Medulla oblongata (tissue), 1 donor: Measurements from ENCODE around the gene CRIP2.

Experiments
- DNase-seq: peaks from one replicate; pipeline ENCODE4 v3.0.0-alpha.2; 2015; ENCODE audit errors: extremely low spot score

The CRIP2 gene

DNA sequence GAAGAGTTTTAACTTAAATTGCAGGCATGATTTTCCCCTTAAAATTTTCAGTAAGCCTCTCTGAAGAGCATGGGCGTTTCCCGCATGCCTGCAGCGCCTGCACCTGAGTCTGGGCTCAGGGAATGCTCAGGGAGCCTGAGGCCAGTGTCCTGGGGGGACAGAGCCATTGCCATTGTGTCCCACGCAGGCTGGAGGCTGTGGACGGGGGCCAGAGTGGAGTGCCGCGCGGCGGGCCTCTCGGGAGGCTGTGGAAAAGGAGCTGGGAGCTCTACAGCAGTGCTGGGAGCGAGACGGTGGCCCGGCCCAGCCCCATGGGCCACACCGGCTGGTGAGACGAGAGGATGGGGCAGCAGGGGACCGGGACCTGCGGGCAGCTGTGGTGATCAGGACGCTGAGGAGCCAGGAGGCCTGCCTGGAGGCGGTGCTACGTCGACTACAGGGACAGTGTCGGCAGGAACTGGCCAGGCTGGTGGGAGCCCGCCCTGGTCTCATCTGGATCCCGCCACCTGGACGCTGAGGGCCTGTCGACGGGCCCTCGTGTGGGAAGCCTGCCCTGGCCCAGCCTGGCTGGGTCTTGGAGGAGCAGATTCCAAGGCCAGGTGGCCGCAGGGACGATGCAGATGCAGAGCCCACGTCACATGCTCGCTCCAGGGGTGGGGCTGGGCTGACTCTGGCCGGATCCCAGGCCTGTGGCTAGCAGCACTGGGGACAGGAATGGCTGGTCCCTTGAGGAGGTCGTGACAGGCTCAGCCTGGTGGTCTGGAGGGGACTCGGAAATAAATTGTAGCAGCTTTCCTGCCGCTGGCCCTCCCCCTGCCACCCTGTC lies 24.0 kb downstream of the CRIP2 start:
- DNase-seq, result peak; percentile 69

DNA sequence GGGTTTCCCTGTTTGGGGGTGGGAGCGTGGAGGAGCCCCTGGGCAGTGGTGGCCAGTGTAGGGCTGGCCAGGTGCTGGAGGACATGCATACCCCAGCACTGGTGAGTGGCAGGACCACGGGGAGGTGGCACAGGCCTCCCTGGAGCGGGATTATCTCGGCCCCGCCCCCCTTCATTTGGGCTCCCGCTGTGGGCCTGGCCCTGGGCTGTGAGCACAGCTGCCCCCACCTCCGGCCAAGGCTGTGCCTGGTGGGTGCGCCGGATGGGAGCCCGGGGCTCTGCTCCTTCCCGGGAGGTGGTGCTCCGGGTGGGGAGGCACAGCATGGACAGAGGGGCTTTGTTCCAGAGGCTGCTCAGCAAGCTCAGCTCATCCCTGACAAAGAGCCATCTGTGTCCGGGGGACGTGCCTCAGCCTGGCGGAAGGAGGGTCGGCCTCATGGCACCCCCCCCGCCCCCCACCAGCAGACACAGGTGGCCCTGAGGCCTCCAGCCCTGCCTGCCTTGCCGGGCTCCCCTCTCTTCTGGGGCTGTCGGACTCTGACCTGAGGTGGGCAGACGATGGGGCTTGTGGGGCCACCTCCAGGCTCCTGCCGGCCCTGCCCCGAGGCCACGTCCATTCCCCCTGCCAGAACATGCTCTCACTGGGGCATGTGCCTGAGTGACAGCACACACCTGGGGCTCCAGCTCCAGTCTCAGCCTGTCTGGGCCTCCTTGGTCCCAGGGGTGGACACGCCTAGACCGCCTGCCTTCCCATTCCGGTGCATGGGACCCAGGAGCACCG lies 24.8 kb downstream of the CRIP2 start:
- DNase-seq, result peak; percentile 95

DNA sequence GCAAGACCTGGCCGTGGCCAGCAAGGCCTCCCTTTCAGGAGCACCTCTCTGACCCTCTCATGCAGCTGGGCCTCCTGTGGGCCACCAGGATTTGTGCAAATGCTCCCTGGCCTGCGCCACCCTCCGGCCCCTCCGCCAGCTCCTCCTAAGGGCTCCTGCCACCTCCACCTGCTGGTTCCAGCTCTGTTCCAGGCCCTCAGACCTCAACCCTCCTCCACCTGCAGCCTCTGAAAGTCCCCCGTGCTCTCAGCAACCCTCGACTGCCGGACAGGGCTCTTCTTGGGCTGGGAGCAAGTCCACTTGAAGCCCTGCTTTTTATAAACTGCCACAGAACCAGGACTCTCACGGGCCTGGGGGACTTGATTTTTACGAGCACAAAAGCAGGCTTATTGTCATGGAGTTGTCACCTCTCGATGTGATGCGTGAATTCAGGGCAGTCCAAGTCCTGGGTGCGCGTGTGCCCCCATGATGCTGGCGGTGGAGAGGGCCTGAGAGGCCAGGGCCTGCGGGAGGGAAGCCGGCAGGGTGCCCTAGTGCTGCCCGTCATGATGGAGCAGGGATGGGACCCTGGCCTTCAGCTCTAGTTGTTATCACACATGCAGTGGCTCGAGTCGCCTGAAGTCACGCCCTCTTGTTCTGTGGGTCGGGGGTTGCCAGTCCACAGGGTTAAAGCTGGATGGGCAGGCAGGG lies 25.6 kb downstream of the CRIP2 start:
- no peak for DNase-seq

DNA sequence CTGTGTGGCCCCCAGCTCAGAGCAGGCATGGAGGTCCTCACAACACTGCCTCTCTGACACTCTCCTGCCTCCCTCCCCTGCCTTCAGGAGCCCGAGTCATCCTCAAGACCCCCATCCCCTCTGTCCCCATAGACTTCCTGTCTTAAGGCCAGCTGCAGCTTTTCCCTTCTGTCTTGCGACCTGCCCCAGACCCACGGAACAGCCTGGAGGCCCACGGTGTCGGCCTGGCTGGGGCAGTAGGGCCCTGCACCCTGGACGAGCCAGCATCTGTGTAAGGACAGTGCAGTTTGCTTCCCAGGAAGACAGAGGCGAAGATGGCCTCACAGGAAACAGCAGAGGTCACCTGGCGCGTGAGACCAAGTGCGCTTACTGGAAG lies 26.1 kb downstream of the CRIP2 start:
- DNase-seq, result no peak

DNA sequence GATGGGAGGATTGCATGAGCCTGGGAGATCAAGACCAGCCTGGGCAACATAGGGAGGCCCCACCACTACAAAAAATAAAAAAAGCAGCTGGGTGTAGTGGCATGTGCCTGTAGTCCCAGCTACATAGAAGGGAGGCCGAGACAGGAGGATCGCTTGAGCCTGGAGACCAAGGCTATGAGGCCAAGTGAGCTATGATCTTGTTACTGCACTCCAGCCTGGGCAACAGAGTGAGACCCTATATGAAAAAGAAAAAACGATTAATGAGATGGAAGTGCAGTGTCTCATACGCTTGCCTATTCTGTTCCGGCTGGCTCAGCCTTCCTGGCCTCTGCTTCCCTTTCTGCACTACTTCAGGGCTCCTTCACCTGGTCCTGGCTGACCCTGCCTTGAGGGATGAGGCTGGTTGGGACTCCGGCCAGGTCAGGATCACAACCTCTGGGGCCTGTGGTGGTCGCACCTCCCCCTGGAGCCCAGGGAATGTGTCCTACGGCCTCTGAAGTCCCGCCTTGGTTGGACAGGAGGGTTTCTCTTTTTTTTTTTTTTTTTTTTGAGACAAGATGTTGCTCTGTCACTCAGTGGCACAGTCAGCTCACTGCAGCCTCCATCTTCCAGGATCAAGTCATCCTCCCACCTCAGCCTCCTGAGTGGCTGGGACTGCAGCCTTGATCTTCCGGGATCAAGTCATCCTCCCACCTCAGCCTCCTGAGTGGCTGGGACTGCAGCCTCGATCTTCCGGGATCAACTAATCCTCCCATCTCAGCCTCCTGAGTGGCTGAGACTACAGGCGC lies 27.1 kb downstream of the CRIP2 start:
- DNase-seq, result no peak

DNA sequence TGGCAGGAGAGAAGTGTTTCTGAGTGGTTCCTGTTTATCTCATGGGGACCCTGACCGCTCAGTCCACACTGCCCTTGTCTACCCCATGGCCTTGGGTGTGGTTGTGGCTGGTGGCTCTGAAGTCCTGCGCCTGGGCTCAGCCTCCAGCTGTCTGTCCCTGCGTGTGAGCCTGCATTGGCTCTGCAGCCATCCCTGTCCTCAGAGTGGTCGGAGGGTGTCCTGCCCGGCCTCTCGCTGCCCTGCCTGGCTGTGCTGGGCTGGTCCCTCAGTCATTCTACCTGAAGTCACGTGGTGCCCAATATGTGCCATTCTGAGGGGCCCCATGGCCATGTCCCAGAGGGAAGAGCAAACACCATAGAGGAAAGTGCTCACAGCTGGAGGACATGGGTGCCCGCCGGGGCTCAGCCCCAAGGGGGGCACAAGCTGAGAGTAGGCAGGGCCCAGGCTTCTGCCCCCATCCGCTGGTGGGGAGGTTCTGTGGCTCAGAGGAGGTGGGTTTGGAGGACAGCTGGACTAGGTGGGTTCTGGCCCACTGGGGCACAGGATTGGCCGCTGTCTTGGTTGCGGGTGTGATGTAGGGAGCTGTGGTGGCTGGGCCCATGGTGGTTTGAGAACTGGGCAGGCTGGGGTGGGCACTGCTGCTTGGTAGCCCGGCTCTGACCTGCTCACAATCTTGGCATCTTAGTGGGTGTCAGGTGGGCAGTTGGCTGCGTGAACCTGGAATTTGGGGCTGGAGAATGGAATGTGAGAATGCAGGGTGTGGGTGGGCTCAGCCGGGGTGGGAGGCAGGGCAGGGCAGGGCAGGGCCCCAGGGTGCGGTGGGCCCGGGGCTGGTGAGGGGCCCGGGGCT lies 28.1 kb downstream of the CRIP2 start:
- no peak for DNase-seq

DNA sequence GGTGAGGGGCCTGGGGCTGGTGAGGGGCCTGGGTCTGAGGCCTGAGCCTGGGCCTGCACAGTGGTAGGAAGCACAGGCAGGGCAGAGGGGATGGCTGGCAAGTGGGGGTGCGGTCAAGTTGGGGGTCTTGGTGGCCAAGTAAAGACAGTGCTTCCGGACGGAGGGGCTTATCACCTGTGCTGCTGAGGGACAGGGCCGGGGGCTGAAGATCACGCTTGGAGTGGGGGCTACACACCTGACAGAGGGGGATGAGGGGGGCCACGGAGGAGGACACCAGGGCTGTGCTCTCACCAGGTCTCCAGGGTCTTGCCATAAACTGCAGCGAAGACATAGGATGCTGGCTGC lies 28.6 kb downstream of the CRIP2 start:
- DNase-seq, result no peak

DNA sequence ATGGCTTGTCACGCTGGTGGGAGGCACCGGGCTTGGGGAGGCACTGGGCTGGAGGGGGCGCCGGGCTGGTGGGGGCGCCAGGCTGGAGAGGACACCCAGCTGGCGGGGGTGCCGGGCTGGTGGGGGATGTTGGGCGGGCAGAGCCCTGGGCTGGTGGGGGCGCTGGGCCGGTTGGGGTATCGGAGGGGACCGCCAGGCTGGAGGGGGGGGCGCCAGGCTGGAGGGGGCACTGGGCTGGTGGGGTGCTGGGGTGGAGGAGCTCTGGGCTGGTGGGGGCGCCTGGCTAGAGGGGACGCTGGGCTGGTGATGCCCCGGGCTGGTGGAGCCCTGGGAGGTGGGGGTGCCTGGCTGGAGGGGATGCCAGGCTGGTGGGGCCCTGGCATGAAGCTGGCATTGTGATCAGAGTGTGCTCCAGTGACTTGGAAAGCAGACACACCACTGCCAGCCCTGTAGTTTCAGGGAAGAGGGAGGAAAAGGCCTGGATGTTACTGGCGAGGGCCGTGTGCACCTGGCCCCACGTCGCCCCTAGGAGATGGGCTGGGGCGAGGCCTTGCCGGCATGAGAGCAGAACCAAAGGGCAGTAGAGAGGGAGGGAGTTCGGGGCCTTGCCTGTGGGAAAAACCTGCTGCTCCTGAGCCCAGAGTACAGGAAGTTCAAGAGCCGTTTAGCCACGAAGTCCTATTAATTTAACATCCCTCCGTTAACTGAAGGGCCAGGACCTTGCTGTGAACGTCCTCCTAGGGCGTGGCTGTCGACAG lies 29.5 kb downstream of the CRIP2 start:
- no peak for DNase-seq

DNA sequence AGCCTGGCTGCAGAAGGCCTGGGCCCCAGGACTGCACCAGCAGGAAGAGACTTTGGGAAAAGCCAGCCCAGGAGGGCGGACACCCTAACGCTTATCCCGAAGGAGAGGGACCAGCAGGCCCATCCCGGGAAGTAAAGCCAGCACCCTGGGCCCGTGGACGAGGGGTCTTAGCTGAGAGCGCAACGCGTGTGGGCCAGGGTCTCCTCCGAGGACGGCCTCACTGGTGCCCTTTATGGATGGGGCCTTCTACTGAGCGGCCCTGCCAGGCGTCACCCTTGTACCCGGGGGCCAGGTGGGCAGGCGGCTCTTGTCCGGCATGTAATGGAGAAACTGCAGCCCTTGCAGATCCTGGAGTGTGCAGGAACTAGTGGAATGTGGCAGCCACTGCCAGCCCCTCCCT lies 30.5 kb downstream of the CRIP2 start:
- DNase-seq, result no peak

DNA sequence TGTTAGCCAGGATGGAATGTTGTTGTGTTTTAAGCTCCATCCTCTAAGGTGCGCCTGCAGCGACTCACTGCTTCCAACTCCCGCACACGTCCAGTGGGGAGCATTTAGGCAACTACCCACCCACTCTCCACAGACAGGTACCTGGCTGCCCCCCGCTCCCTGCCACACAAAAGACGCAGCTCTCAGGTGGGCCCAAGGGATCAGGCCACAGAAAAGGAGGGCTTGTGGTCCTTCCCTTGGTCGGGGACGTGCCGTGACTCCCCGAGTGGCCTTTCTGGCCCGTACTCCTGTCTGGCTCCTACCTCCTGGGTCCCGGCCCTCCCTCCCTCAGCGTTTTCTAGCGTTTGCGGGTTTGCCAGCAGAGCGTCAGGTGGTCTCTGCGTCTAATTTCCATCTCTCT lies 32.6 kb downstream of the CRIP2 start:
- DNase-seq, result no peak

DNA sequence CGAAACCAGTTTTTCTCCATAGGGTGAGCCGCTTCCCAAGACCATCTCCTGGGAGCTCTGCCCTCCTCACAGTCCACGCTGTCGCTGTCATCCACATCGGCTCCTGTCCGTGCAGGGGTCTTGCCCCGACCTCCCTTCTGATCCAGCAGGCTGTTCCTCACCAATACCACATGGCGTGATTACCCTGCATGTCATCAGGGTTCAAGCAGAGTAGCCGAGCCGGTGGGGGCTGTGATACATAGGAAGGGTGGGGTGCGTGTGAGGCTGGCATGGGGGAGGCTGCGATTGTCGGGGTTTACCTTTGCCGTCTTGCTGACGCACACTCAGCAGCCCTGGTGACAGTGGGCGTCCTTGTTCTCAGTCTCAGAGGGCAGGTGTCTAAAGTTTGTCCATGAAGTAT lies 33.4 kb downstream of the CRIP2 start:
- DNase-seq, result no peak

DNA sequence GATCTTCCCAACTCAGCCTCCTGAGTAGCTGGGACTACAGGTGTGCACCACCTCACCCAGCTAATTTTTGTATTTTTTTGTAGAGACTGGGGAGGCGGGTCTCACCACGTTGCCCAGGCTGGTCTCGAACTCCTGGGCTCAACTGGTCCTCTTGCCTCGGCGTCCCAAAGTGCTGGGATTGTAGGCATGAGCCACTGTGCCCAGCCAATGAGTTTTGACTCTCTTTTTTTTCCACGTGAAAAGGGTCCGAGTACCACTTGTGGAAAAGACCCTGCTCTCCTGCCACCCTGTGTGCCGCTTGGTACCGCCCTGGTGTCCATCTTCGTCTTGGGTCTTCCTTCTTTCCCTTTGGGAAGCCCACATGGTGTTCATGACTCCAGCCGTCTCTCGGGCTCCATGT lies 34.0 kb downstream of the CRIP2 start:
- DNase-seq, result no peak

DNA sequence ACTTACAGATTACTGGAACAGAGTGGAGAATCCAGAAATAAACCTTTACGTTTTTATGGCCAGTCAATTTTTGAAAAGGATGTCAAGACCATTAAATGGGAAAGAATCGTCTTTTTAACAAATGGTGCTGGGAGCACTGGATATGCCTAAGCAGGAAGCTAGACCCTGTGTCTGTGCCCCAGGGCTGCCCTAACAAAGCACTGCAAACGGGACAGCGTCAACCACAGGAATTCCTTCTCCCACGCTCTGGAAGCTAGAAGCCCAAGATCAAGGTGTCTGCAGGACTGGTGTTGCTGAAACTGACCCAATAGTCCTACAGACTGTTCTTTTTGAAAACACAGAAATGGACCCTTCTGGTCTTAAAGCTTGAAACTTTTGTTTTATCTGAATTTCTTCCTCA lies 42.5 kb downstream of the CRIP2 start:
- no peak for DNase-seq

DNA sequence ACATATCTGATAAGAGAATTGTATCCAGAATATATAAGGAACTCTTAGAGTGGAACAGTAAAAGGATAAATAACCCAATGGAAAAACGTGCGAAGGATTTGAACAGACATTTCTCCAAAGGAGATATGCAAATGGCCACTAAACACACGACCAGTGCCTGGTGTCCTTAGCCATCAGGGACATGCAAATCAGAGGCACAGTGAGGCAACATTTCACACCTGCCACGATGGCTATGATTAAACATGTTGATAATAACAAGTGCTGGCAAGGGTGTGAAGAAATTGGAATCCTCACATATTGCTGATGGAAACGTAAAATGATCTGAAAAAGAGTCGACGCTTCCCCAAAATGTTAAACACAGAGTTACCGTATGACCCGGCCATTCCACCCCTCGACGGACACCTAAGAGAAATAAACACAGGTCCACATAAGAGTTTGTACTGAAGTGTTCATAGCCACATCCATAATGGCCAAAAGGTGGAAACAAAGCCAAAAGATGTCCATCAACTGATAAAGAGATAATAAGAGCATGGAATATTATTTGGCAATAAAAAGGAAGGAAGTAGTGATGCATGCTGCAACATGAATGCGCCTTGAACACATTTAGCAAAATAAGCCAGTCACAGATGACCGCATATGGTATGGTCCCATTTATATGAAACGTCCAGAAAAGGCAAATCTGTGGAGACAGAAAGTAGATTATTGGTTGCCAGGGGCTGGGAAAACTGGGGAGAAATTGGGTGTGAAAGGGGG lies 45.5 kb downstream of the CRIP2 start:
- DNase-seq, result no peak

DNA sequence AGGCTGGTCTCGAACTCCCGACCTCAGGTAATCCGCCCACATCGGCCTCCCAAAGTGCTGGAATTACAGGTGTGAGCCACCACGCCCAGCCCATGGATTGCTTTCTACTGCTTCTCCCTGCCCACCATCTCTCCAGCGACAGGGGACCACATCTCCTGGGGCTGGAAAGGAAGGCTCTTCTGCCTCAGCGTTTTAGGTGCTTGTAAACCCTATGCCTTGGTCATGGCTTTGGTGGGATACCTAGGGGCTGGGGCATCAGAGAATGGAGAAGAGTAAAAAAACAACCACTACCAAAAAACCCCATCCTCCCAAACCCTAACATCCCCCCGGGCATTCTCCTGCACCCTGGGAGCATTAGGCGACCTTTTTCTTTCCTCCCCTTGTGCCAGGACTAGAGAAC lies 50.7 kb downstream of the CRIP2 start:
- no peak for DNase-seq

DNA sequence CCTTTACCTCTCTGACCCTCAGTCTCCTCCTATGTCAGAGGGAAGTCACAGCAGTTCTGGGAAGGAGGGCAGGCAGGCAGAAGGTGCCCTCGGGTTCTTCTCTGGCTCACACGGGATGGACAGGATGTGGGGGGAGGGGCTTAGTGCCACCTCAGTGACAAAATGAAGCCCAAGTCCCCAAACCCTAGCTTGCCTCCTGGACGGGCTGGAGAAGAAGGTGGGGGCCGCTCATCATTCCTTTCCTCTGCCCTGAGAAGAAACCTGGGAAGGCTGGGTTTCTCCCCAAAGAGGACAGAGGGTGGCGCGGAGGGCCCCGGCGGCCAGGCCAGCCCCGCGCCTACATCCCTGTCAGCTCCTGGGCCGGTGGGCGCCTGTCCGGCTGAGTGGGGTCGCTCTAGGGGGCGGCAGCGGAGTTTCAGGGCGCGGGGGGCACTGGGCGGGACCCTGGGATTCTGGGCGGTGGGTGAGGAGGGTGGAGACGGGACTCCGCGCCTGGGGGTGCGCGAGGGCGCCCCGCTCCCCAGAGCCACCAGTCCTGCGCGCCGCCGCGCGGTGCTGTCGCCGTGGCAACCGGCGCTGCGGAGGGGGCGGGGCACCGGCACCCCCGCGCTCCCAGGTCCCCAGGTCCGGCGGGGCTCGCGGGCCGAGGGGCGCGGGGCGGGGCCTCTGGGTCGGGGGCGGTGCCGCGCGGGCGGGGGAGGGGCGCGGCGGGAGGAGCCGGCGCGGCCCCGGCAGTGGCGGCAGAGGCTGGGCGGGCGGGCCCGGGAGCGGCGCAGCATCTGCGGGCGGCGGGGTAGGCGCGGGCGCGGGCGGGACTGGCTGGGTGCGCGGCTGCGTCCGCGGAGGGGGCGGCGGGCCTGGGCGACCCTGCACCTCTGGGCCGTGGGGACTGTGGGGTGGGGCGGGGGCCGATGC lies 51.5 kb downstream of the CRIP2 start, which contains the start of gene TMEM121:
TSS of gene TMEM121 (plus strand) at position 723 of the 915 bp plus-strand sequence. CDS start 2,252 bp downstream, outside the sequence.
- peak; percentile 33 for DNase-seq

DNA sequence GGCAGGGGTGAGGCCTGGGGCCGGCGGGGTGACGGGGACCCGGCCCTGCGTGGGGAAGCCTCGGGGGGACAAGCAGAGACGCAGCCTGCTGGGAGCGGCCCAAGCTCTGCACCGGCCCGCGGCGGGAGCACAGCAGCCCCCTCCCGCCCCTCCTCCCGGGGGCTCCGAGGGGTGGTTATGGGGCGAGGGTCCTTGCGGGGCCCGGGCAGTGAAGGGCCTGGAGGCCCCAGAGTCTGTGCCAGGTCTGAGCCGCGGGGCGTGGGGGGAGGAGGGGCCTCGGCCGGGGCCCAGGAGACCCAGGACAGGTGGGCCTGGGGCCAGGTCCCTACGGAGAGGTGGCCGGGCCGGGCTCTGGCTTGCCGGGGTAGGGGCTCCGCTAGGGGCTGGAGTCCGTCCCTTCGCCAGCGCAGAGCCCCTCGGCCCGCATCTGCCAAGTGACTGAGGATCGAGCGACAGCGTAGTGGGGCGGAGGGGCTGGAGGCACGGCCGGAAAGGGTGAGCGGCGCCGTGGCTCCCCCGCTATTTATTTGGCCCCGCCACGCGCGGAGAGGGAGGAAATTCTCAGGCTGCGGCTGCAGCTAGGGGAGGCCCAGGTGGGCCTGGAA lies 52.3 kb downstream of the CRIP2 start:
- no peak for DNase-seq

DNA sequence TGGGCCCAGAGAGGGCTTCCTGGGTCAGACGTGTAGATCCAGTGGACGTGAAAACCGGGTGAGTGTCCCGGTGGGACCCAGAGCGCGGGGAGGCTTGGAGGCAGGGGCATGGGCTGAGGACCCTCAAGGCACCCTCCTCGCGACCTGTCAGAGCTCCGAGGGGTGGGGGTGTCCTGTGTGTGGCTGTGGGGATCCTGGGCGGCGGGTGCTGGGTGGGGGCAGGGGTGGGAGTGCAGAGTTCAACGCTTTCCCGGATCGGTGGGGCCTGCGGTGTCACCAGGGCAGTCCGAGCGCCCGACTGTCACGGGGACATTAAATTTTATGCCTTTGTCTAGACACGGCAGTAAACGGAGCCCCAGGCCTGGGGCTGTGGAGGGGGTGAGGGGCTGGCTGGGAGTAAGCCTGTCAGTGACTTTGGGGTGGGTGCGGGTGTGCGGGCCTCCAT lies 52.8 kb downstream of the CRIP2 start:
- DNase-seq, result no peak
